Fibroblast of the aortic adventitia (primary cell): Measurements from ENCODE around the gene FST. TPM values are rescaled to one million over a fixed set of nuclear protein-coding genes. Genes with fewer than 3 reads are reported as not detected.

Source experiments
- DNase-seq: peaks from one replicate; pipeline ENCODE4 v3.0.0-alpha.2; 2010; ENCODE audit warnings: low read depth
- H3K4me3 ChIP-seq: 2 replicates; pipeline ENCODE4 v1.5.1; 2011; ENCODE audit warnings: low read depth, mild to moderate bottlenecking, control low read depth, low read length, moderate library complexity
- total RNA-seq: library from RNA; depleted of rRNA; stranded (reverse); fragments of >200 nt; gene quantifications from 2 replicates; pipeline ENCODE4 v1.2.3, GENCODE V29; 2012; ENCODE audit warnings: low replicate concordance
- TF ChIP-seq, protein P1 (sequence below): IDR thresholded peaks from 2 replicates; pipeline ENCODE4 v1.5.1; 2011; ENCODE audit warnings: mild to moderate bottlenecking, low read length, control low read depth, inconsistent platforms; ENCODE audit not compliant: insufficient read depth

The FST gene
- total RNA-seq, 1 donor: 104 TPM

DNA sequence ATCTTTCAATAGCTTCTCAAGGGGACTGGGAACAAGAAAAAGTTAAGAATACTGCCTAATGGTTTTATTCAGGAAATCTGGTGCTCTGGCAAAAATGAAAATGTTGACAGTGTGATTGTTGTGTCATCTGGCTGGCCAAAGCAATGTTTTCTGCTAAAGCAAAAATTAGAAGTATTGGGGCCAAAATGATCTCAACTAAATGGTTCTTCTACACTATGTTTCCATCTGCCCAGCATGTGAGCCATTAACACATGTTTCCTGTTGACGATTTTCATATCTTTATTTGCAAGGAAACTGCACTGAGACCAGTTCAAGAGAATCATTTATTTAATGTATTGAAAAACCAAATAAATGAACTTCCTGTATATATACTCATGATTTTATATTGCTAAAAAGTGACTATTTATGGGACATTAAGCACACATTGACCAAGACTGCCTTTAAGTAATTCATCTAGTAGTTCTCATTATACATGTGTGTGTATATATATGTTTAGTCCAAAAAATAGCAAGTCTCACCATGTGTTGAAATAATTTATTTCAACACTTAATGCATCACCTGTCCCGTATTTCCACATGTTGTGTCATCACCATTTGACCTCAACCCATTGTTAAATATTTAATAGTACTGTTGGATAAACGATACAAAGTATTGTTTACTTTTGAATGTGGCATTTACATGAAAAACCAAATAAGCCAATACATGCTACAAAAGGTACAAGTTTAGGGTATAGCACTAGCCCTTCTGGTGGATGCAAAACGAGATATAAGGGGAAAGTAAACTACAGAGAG lies 7.5 kb upstream of the FST start:
- no peak for DNase-seq
- no peak overlapping the region for H3K4me3 ChIP-seq
- TF ChIP-seq, protein P1, sequence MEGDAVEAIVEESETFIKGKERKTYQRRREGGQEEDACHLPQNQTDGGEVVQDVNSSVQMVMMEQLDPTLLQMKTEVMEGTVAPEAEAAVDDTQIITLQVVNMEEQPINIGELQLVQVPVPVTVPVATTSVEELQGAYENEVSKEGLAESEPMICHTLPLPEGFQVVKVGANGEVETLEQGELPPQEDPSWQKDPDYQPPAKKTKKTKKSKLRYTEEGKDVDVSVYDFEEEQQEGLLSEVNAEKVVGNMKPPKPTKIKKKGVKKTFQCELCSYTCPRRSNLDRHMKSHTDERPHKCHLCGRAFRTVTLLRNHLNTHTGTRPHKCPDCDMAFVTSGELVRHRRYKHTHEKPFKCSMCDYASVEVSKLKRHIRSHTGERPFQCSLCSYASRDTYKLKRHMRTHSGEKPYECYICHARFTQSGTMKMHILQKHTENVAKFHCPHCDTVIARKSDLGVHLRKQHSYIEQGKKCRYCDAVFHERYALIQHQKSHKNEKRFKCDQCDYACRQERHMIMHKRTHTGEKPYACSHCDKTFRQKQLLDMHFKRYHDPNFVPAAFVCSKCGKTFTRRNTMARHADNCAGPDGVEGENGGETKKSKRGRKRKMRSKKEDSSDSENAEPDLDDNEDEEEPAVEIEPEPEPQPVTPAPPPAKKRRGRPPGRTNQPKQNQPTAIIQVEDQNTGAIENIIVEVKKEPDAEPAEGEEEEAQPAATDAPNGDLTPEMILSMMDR: no peak

DNA sequence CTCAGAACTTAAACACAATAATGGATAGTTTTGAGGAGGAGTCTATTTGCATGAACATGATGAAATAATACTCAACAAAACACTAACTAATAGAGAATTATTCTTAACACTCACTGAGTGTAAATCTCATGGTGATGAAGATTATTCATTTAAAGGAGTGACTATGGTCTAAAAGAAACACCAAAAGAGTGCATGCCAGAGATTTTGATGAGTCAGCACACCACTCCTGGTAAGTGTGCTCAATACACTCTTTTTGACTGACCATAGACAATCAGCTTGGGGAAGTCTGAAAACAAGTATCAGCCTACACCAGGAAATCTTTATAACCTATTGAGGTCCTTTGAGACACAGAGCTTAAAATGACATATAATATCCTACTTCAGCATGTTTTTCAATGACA lies 6.8 kb upstream of the FST start:
- H3K4me3 ChIP-seq: no peak overlapping the region
- no peak for DNase-seq

GRCh38 chr5:53475320-53475719 lies 5.1 kb upstream of the FST start:
- no peak overlapping the region for H3K4me3 ChIP-seq
- DNase-seq: no peak
- TF ChIP-seq, protein P1: no peak

More for the DNA sequence above, 6.8 kb upstream of the FST start:
- TF ChIP-seq, protein P1: no peak

DNA sequence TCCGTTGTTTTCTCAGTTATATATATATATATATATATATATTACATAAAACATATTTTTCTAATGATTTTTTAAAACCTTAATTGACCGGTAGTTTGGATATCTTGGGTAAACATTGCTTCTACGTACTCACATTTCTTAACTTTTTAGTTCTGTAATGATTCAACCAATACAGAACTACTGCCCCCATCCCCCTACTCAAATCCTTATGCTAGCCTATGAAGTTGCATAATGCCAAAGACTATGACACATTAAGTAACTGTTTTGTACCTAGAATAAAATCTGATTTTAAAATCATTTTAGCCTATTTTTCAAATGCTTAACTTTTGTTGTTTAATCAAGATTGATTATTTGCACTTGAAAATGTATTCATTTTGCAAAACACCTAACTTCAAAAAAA lies 4.4 kb upstream of the FST start:
- TF ChIP-seq, protein P1: no peak
- no peak for DNase-seq
- no peak overlapping the region for H3K4me3 ChIP-seq

GRCh38 chr5:53476531-53477480 lies 3.6 kb upstream of the FST start:
- H3K4me3 ChIP-seq: no peak overlapping the region
- TF ChIP-seq, protein P1: no peak
- no peak for DNase-seq

DNA sequence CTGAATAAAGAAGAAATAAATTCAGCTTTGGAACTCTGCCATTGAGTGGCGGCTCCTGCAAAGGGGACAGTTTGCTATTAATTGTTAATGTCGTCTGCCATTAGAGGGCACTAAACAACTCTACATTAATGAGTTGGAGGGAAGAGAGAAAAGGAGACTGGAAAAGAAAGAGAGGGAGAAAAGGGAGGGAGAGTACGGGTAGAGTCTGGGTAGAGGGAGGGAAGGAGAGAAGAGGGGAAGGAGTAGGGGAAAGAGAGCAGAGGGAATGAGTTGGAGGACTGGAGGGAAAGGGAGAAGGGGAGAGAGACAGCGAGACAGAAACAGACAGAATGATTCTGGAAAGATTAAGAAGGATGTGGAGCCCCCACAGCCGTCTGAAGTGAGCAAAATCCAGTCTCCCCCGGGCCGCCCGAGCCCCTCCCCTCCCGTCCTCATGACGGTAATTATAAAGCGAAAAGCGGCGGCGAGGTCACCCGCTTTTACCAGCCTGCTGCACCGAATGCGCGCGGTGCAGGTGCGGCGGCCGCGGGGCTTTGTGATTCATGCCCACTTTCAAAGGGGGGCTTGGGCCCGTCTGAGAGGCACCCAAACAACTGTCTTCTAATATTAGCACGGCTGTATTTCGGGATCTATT lies 1.9 kb upstream of the FST start:
- peak overlapping the region; percentile 99 for H3K4me3 ChIP-seq
- TF ChIP-seq, protein P1: peak; percentile 17

More for the DNA sequence above, 1.9 kb upstream of the FST start:
- peak; percentile 69 for DNase-seq
